Transverse colon (tissue), 4 donors: ENCODE data around the gene SLC24A3. TPM values are rescaled to one million over a fixed set of nuclear protein-coding genes. Genes with fewer than 3 reads are reported as not detected.

Experiments used
- DNase-seq: peaks from one replicate; pipeline ENCODE4 v3.0.0-alpha.2; 2019
- H3K27ac ChIP-seq, 4 donors: fragments of 200-600 bp; sonication (generic); 2 replicates each; pipeline ENCODE4 v1.5.1; 2016 to 2018; ENCODE audit warnings: inconsistent platforms in 4 of 4
- H3K27me3 ChIP-seq: fragments of 200-600 bp; sonication (generic); 2 replicates; pipeline ENCODE4 v1.5.1; 2017; ENCODE audit warnings: inconsistent platforms
- H3K36me3 ChIP-seq, 4 donors: fragments of 200-600 bp; sonication (generic); 2 replicates each; pipeline ENCODE4 v1.5.1; 2017 to 2019; ENCODE audit warnings: inconsistent platforms in 4 of 4
- H3K4me1 ChIP-seq, 4 donors: fragments of 200-600 bp; sonication (generic); 2 replicates each; pipeline ENCODE4 v1.5.1; 2017 to 2020; ENCODE audit warnings: inconsistent platforms in 4 of 4
- H3K4me3 ChIP-seq, 4 donors: fragments of 200-600 bp; sonication (generic); 1 replicate in 1 of 4; 2 replicates in 3 of 4; pipeline versions ENCODE4 v1.5.1 to v1.6.1; 2017 to 2019; ENCODE audit warnings: inconsistent platforms in 4 of 4
- H3K9me3 ChIP-seq, 2 donors: fragments of 200-600 bp; sonication (generic); 2 replicates each; pipeline ENCODE4 v1.5.1; 2017 to 2019; ENCODE audit warnings: inconsistent platforms in 2 of 2
- CTCF ChIP-seq, 5 experiments: fragments of 200-600 bp in 3 of 5; fragments of 450-650 bp in 2 of 5; sonication (generic) in 3 of 5; IDR thresholded peaks; 1 replicate in 2 of 5; 2 replicates in 3 of 5; pipeline ENCODE4 v1.5.1; 2016 to 2017; ENCODE audit warnings: antibody characterized with exemption in 5 of 5, inconsistent platforms in 3 of 5, mild to moderate bottlenecking in 2 of 5, moderate library complexity in 1 of 5
- EP300 ChIP-seq: sonication (generic); formaldehyde crosslinking; IDR thresholded peaks from one replicate; pipeline ENCODE4 v1.6.1; 2017; ENCODE audit warnings: antibody characterized with exemption, low read depth
- POLR2A ChIP-seq: fragments of 450-650 bp; IDR thresholded peaks from one replicate; pipeline ENCODE4 v1.6.1; 2016; ENCODE audit warnings: antibody characterized with exemption, mild to moderate bottlenecking, moderate library complexity
- POLR2AphosphoS5 ChIP-seq, 3 donors: sonication (generic); formaldehyde crosslinking; IDR thresholded peaks; one replicate each; pipeline ENCODE4 v1.6.1; 2016; ENCODE audit warnings: antibody characterized with exemption in 3 of 3
- WGBS, 2 donors: methylation state at CpG; one replicate each; pipeline ENCODE4 v1.1.5; 2018; ENCODE audit warnings: low coverage in 1 of 2; 5-methylcytosine and 5-hydroxymethylcytosine counted together
- in situ Hi-C, 4 donors: fragments of 200-750 bp; cut with MboI; loops; one replicate each; pipeline versions ENCODE4 v1.15.0 to v1.15.1; 2017; ENCODE audit warnings: low sequenced_read_pairs in 3 of 4, low pct_ligation_motif_present in 1 of 4, low pct_unique_long_range_greater_than_20kb in 1 of 4
- intact Hi-C: fragments of 100-400 bp; cut with DNase I; formaldehyde crosslinking; loops from one replicate; pipeline ENCODE4 v1.15.1; 2023; ENCODE audit warnings: low total_unique reads
- total RNA-seq, 4 donors: library from RNA; depleted of rRNA; stranded (reverse); fragments of >200 nt; gene quantifications; one replicate each; pipeline ENCODE4 v1.1.0, GENCODE V29; 2016

Gene SLC24A3
- total RNA-seq, 4 donors from 2014 or later, result 4.4 to 6.7 (median 4.6) TPM

- Histone ChIP-seq H3K9me3 (no peaks in the 10 kb centered on the region), H3K4me1 (no peaks in the 10 kb centered on the region), H3K36me3 (no peaks in the 10 kb centered on the region), H3K27me3 (no peaks in the 10 kb centered on the region), H3K27ac (no peak overlapping the region), H3K4me3 (no peak overlapping the region)
- intact Hi-C loops (no loop called here), in situ Hi-C loops (no loop called here)
- 72 to 89% methylated on average over 3 of the region's 3 CpGs for WGBS, 2 donors
- TF ChIP-seq POLR2AphosphoS5 (IDR thresholded peaks at IDR 0.05), result no peak
- TF ChIP-seq CTCF (IDR thresholded peaks at IDR 0.05), result no peak
- no peak for TF ChIP-seq POLR2A
- TF ChIP-seq EP300, result no peak
- no peak for DNase-seq
These were observed 90.3 kb downstream of the SLC24A3 start for GRCh38 chr20:19302714-19303113.

DNA sequence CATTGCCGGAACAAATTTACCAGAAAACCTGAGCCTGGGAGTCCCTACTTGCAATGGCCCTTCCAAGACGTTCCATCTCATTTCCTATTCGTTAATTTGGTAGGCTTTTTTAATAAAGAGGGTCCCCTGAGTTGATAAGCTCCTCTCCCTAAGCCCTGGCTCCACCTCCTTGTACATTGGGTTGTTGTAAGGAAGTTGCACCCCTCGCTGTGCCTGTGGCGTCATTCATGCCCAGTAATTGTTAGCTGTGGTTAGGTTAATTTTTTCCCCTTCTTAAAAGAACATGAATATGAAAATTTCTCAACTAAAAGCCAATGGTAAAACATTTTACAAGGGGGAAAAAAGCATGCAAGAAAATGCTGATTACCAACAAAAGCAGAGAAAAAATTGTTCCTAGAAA is 91.9 kb downstream of the SLC24A3 start:
- in situ Hi-C loops, result no loop called here

GRCh38 chr20:19304886-19305415 is 92.5 kb downstream of the SLC24A3 start:
- Histone ChIP-seq H3K4me1 (no peaks in the 10 kb centered on the region), H3K36me3 (no peaks in the 10 kb centered on the region), H3K27ac (no peak overlapping the region), H3K27me3 (no peaks in the 10 kb centered on the region), H3K4me3 (no peak overlapping the region), H3K9me3 (no peaks in the 10 kb centered on the region)
- 70 to 80% methylated on average over 2 to 3 of the region's 3 CpGs for WGBS, 2 donors
- intact Hi-C loops (no loop called here), in situ Hi-C loops (no loop called here)
- DNase-seq, result no peak
- no peak for TF ChIP-seq CTCF (IDR thresholded peaks at IDR 0.05)
- no peak for TF ChIP-seq POLR2AphosphoS5 (IDR thresholded peaks at IDR 0.05)
- TF ChIP-seq EP300, result no peak
- no peak for TF ChIP-seq POLR2A

More for the DNA sequence above, 91.9 kb downstream of the SLC24A3 start:
- Histone ChIP-seq H3K27ac (no peak overlapping the region), H3K4me1 (no peaks in the 10 kb centered on the region), H3K9me3 (no peaks in the 10 kb centered on the region), H3K27me3 (no peaks in the 10 kb centered on the region), H3K4me3 (no peak overlapping the region), H3K36me3 (no peaks in the 10 kb centered on the region)
- no peak for DNase-seq
- TF ChIP-seq POLR2AphosphoS5 (IDR thresholded peaks at IDR 0.05) (no peak), CTCF (IDR thresholded peaks at IDR 0.05) (no peak), EP300 (no peak), POLR2A (no peak)
- intact Hi-C loops, result no loop called here
- 71 to 83% methylated on average over 3 to 5 of the region's 5 CpGs for WGBS, 2 donors

- Histone ChIP-seq H3K4me3 (no peak overlapping the region), H3K27me3 (no peaks in the 10 kb centered on the region), H3K9me3 (no peaks in the 10 kb centered on the region), H3K36me3 (no peaks in the 10 kb centered on the region), H3K27ac (no peak overlapping the region), H3K4me1 (no peaks in the 10 kb centered on the region)
- DNase-seq, result no peak
- 94 to 100% methylated on average over 3 of the region's 3 CpGs for WGBS, 2 donors
- TF ChIP-seq CTCF (IDR thresholded peaks at IDR 0.05), result no peak
- TF ChIP-seq POLR2A, result no peak
- no peak for TF ChIP-seq POLR2AphosphoS5 (IDR thresholded peaks at IDR 0.05)
- no peak for TF ChIP-seq EP300
- in situ Hi-C loops, result no loop called here
- intact Hi-C loops, result no loop called here
These were observed 95.7 kb downstream of the SLC24A3 start for GRCh38 chr20:19308146-19308545.
